ENCODE results near the gene METTL24. TPM values are rescaled to one million over a fixed set of nuclear protein-coding genes. Genes with fewer than 3 reads are reported as not detected.

METTL24 gene
- total RNA-seq, 1 donor from 2014 or later, result 3.2 TPM

DNA sequence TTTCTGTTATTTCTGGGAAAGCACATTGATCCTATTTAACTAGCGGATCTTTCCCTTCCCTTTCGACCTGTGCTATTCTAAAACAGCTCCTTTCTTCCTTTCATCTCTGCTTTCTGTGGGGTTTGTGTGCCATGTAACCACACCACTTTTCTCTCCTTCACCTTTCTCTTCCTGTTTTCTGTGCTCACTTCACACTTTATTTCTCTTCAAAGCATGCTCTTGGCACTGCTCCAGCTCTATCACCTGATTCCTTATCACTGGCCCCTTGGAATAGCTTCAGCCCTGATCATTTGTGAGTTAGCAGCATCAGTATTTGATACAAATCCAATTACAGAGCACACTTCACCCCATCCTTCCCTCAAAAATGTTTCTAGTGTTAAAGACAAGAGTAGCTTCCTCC, 8.1 kb upstream of the METTL24 start:
- TF ChIP-seq EZH2 (IDR thresholded peaks at IDR 0.05), result no peak
- TF ChIP-seq, protein P1, sequence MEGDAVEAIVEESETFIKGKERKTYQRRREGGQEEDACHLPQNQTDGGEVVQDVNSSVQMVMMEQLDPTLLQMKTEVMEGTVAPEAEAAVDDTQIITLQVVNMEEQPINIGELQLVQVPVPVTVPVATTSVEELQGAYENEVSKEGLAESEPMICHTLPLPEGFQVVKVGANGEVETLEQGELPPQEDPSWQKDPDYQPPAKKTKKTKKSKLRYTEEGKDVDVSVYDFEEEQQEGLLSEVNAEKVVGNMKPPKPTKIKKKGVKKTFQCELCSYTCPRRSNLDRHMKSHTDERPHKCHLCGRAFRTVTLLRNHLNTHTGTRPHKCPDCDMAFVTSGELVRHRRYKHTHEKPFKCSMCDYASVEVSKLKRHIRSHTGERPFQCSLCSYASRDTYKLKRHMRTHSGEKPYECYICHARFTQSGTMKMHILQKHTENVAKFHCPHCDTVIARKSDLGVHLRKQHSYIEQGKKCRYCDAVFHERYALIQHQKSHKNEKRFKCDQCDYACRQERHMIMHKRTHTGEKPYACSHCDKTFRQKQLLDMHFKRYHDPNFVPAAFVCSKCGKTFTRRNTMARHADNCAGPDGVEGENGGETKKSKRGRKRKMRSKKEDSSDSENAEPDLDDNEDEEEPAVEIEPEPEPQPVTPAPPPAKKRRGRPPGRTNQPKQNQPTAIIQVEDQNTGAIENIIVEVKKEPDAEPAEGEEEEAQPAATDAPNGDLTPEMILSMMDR (IDR thresholded peaks at IDR 0.05), result no peak
- no peak for TF ChIP-seq EZH2phosphoT487 (IDR thresholded peaks at IDR 0.05)
- Histone ChIP-seq H3K4me2 (peak overlapping the region; percentile 23), H3K36me3 (no peaks in the 10 kb centered on the region), H3K27me3 (no peaks in the 10 kb centered on the region), H3K4me1 (peaks cover 50% of the 10 kb centered on the region), H2AFZ (replicated peaks) (no peak overlapping the region), H3K4me3 (no peak overlapping the region), H3K9me3 (ENCODE audit: low read depth) (no peaks in the 10 kb centered on the region), H3K27ac (no peak overlapping the region), H4K20me1 (ENCODE audit: low read depth) (no peaks in the 10 kb centered on the region), H3K79me2 (ENCODE audit: low read depth) (no peaks in the 10 kb centered on the region), H3K9ac (no peak overlapping the region), H3F3A (ENCODE audit: low read depth) (peaks cover 43% of the 10 kb centered on the region)
- DNase-seq (ENCODE audit: low spot score), result no peak
- Mint-ChIP-seq H3K27ac (peak overlapping the region; percentile 26), H3K9me3 (peaks cover 14% of the 10 kb centered on the region), H3K36me3 (peaks cover 4% of the 10 kb centered on the region), H3K27me3 (ENCODE audit: insufficient read depth, low read depth) (peaks cover 13% of the 10 kb centered on the region), H3K4me1 (peaks cover 66% of the 10 kb centered on the region), H3K4me3 (no peak overlapping the region)

DNA sequence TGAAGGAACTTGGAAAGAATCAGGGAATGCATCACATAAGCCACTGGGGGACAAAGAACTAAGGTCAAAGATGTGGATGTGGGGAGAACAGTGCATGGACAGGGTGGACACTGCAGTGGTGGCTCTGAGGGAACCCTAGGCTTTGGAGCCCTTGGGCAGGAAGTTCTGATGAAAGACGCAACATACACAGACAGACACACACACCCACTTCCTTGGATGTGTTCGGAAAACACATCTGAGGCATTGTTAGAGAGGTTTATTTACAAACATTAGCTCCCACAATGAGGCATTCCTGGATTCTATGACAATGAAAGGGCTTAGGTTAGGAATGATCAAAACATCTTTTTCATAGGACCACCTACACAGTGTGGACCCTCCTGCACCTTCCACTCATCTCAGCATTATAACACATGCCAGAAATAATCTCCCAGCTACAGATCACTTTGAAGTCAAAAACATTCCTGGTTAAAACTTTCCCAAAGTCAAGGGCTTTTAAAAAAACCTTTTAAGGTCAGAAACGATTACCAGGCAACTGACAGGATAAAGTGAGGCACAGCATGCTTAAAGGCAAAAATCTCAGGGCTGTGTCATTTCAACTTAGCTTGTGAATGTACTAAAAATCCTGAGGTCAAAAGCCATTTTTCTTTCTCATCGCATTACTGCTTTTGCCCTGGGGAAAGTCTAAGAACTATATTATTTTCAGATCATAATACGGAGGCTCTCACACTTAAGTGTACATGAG, 6.4 kb upstream of the METTL24 start:
- no peaks in the 10 kb centered on the region for H3K79me2 ChIP-seq (ENCODE audit: low read depth)
- peaks cover 64% of the 10 kb centered on the region for H3K4me1 Mint-ChIP-seq
- H3K27ac Mint-ChIP-seq, result peak overlapping the region; percentile 68
- H2AFZ ChIP-seq (replicated peaks), result no peak overlapping the region
- H3K9me3 ChIP-seq (ENCODE audit: low read depth), result no peaks in the 10 kb centered on the region
- no peak for TF ChIP-seq EZH2phosphoT487 (IDR thresholded peaks at IDR 0.05)
- no peak for TF ChIP-seq EZH2 (IDR thresholded peaks at IDR 0.05)
- TF ChIP-seq, protein P1 (IDR thresholded peaks at IDR 0.05), result no peak
- H3K9me3 Mint-ChIP-seq, result peaks cover 12% of the 10 kb centered on the region
- H3F3A ChIP-seq (ENCODE audit: low read depth), result peaks cover 43% of the 10 kb centered on the region
- H3K36me3 Mint-ChIP-seq, result peaks cover 4% of the 10 kb centered on the region
- H3K27ac ChIP-seq, result no peak overlapping the region
- peaks cover 49% of the 10 kb centered on the region for H3K4me1 ChIP-seq
- H3K27me3 Mint-ChIP-seq (ENCODE audit: insufficient read depth, low read depth), result peaks cover 13% of the 10 kb centered on the region
- no peaks in the 10 kb centered on the region for H4K20me1 ChIP-seq (ENCODE audit: low read depth)
- H3K27me3 ChIP-seq, result no peaks in the 10 kb centered on the region
- no peak overlapping the region for H3K4me3 Mint-ChIP-seq
- no peaks in the 10 kb centered on the region for H3K36me3 ChIP-seq
- no peak overlapping the region for H3K4me3 ChIP-seq
- no peak for DNase-seq (ENCODE audit: low spot score)
- H3K9ac ChIP-seq, result no peak overlapping the region
- H3K4me2 ChIP-seq, result no peak overlapping the region

DNA sequence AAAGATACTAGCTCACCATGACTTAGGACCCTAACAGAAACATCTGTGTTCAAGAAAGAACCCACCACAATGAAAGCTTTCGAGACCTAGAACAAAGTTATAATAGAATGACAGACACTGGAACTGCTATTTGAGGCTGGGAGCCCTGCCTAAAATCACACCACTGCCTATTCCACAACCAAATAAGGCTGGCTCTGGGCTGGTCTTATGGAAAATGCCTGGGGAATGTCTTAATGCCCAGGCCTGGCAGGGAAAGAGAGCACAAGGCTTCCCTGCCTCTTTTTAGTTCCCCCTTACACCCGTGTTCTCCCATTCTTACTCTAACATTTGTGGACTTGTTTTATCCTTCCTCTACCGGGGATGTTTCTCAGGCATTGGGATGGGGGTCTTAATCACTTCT, 5.6 kb upstream of the METTL24 start:
- Mint-ChIP-seq H3K27me3 (ENCODE audit: insufficient read depth, low read depth) (peaks cover 18% of the 10 kb centered on the region), H3K4me1 (peaks cover 64% of the 10 kb centered on the region), H3K9me3 (peaks cover 12% of the 10 kb centered on the region), H3K36me3 (peaks cover 4% of the 10 kb centered on the region), H3K27ac (peak overlapping the region; percentile 68), H3K4me3 (no peak overlapping the region)
- Histone ChIP-seq H3F3A (ENCODE audit: low read depth) (peaks cover 43% of the 10 kb centered on the region), H3K4me2 (no peak overlapping the region), H3K9ac (no peak overlapping the region), H3K4me1 (peaks cover 49% of the 10 kb centered on the region), H3K27ac (no peak overlapping the region), H3K9me3 (ENCODE audit: low read depth) (no peaks in the 10 kb centered on the region), H2AFZ (replicated peaks) (no peak overlapping the region), H3K27me3 (peaks cover 3% of the 10 kb centered on the region), H3K79me2 (ENCODE audit: low read depth) (no peaks in the 10 kb centered on the region), H3K36me3 (no peaks in the 10 kb centered on the region), H4K20me1 (ENCODE audit: low read depth) (no peaks in the 10 kb centered on the region), H3K4me3 (no peak overlapping the region)
- DNase-seq (ENCODE audit: low spot score), result no peak
- TF ChIP-seq EZH2 (IDR thresholded peaks at IDR 0.05), result no peak
- TF ChIP-seq, protein P1 (IDR thresholded peaks at IDR 0.05), result no peak
- no peak for TF ChIP-seq EZH2phosphoT487 (IDR thresholded peaks at IDR 0.05)
